Body of pancreas (tissue), 4 donors: ENCODE data around the gene TM9SF4.

Experiments used
- CTCF ChIP-seq, 7 experiments: fragments of 450-650 bp in 4 of 7; fragments of 200-600 bp in 3 of 7; sonication (generic) in 3 of 7; IDR thresholded peaks; one replicate each; pipeline ENCODE4 v1.5.1; 2016 to 2019; ENCODE audit warnings: antibody characterized with exemption in 7 of 7
- POLR2A ChIP-seq, 3 donors: fragments of 450-650 bp; IDR thresholded peaks; one replicate each; pipeline ENCODE4 v1.6.1; 2016; ENCODE audit warnings: antibody characterized with exemption in 3 of 3, mild to moderate bottlenecking in 2 of 3

DNA sequence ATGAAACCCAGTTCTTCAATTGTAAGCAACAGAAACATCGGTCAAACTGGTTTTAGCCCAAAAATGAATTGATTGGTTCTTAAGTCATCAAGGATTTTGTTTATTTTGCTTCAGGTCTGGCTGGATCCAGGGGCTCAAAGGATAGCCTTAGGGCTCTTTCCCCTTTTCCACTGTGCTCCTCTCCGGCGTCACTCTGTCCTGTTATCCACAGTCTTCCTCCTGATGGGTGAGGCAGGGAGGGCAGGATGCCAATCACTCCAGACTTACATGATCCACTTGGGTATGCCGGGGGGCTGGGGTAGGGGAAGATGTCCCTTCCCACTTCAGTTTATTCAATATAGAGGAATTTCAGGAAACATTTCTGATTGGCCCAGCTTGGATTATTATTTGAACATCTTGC, 58.0 kb downstream of the TM9SF4 start:
- no peak for TF ChIP-seq POLR2A (IDR thresholded peaks at IDR 0.05)
- TF ChIP-seq CTCF (IDR thresholded peaks at IDR 0.05), result no peak
